Measurements from ENCODE around the gene TFAP2B.

Gene TFAP2B

DNA sequence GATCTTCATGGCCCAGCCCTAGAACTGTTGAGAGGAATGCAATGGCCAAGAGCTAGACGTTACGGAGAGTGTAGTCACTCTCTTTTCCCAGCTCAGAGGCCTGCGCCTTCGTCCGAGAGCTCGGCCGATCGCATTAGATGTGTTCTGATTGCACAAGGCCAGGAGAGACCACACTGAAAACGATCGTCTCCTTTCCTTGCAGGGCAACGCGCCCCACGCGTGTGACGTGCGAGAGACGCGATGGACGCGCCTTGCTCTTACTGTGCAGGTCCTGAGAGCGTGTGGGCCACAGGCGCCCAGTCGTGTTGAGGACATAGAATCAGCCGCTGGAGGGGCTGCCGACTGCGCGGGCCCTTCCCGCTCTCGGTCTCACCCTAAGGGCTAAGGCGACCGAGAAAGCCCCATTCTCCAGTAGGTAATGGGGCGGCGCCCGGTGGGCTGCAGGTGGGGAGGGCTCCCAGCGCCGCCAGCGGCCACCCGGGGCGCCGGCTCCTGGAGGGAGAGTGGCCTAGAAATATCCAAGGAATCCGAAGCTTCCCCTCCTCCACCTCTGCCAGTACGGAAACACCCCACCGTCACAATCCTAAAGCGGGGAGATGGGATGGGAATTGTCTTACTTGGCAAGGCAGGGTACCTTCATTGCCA lies 26.9 kb downstream of the TFAP2B start:
- TF ChIP-seq SIN3A (IDR thresholded peaks at IDR 0.05; ENCODE audit: borderline replicate concordance, insufficient read depth, low read length) (no peak), REST (IDR thresholded peaks at IDR 0.05; ENCODE audit: insufficient read depth in 1 of 2, low read depth in 2 of 2, low read length in 2 of 2) (no peak), FOXP2 (optimal IDR thresholded peaks at IDR 0.05; ENCODE audit: borderline replicate concordance, extremely low read depth, extremely low read length, insufficient read depth) (no peak), POLR2AphosphoS5 (IDR thresholded peaks at IDR 0.05; ENCODE audit: low read depth, low read length) (no peak)

- TF ChIP-seq POLR2AphosphoS5 (IDR thresholded peaks at IDR 0.05; ENCODE audit: low read depth, low read length), result no peak
- no peak for TF ChIP-seq SIN3A (IDR thresholded peaks at IDR 0.05; ENCODE audit: borderline replicate concordance, insufficient read depth, low read length)
- TF ChIP-seq FOXP2 (optimal IDR thresholded peaks at IDR 0.05; ENCODE audit: borderline replicate concordance, extremely low read depth, extremely low read length, insufficient read depth), result no peak
- TF ChIP-seq REST (IDR thresholded peaks at IDR 0.05; ENCODE audit: insufficient read depth in 1 of 2, low read depth in 2 of 2, low read length in 2 of 2), result no peak
- no peak for TF ChIP-seq TAF1 (IDR thresholded peaks at IDR 0.05; ENCODE audit: borderline replicate concordance, insufficient read depth, low read length)
These were observed 27.6 kb downstream of the TFAP2B start for GRCh38 chr6:50846144-50846851.

- TF ChIP-seq SIN3A (IDR thresholded peaks at IDR 0.05; ENCODE audit: borderline replicate concordance, insufficient read depth, low read length) (no peak), REST (IDR thresholded peaks at IDR 0.05; ENCODE audit: insufficient read depth in 1 of 2, low read depth in 2 of 2, low read length in 2 of 2) (no peak), TAF1 (IDR thresholded peaks at IDR 0.05; ENCODE audit: borderline replicate concordance, insufficient read depth, low read length) (no peak), POLR2AphosphoS5 (IDR thresholded peaks at IDR 0.05; ENCODE audit: low read depth, low read length) (no peak), FOXP2 (optimal IDR thresholded peaks at IDR 0.05; ENCODE audit: borderline replicate concordance, extremely low read depth, extremely low read length, insufficient read depth) (no peak)
These were observed 28.1 kb downstream of the TFAP2B start for GRCh38 chr6:50846852-50847155.

DNA sequence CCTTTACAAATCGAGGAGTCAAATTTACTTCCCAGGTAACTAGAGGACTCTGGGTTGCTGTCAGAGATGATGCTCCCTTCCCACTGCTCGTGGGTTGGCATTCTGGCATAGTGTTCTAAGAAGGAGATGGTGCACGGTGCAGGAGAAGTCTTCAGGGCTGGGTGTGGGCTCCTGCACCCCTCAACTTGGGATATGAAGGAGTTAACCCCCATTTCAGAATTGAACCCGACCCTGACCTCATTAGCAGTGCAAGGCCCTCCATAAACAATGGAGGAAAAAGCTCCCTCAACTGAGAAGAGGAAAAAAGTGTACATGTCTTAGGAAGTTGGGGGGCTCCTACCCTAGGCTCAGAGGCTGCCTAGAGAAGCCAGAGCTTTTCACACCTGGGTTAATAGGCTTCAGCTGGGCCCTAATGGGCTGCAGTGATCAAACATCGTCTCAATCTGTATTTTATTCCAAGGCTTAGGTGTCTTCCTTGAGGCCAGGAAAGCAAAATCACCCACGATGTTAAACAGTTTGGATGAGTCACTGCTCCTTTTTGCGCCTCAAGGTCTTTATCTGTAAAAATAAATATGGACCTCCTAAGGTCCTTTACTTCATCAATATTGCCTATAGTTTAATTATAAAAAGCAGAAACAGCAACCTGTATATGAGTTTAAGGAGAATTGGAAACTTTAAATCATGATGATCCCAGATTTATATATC lies 29.4 kb downstream of the TFAP2B start:
- TF ChIP-seq SIN3A (IDR thresholded peaks at IDR 0.05; ENCODE audit: borderline replicate concordance, insufficient read depth, low read length), result no peak
- no peak for TF ChIP-seq POLR2AphosphoS5 (IDR thresholded peaks at IDR 0.05; ENCODE audit: low read depth, low read length)
- no peak for TF ChIP-seq FOXP2 (optimal IDR thresholded peaks at IDR 0.05; ENCODE audit: borderline replicate concordance, extremely low read depth, extremely low read length, insufficient read depth)
- no peak for TF ChIP-seq TAF1 (IDR thresholded peaks at IDR 0.05; ENCODE audit: borderline replicate concordance, insufficient read depth, low read length)
- no peak for TF ChIP-seq REST (IDR thresholded peaks at IDR 0.05; ENCODE audit: insufficient read depth in 1 of 2, low read depth in 2 of 2, low read length in 2 of 2)

Data from PFSK-1 (cell line).